Measurements from ENCODE around the gene FBXO30. TPM values are rescaled to one million over a fixed set of nuclear protein-coding genes. Genes with fewer than 3 reads are reported as not detected.
A peak's percentile ranks its signal among the peaks of the same experiment; 100 is the strongest.

The FBXO30 gene
- total and polyA plus RNA-seq, 9 of the 15 experiments (the other 6 are each of a cell fraction or from before 2014, with no cell fraction given) = 3.6 to 12.8 (median 7.1) TPM

GRCh38 chr6:145802141-145802540 is 12.5 kb downstream of the FBXO30 start:
- Histone ChIP-seq H3K9me3 (replicated peaks; ENCODE audit: control insufficient read depth, insufficient read depth, low read depth, low read length) (no peaks in the 10 kb centered on the region), H3K4me3 (no peak overlapping the region), H3K4me2 (ENCODE audit: insufficient read depth, low read length) (no peak overlapping the region), H3K27me3 (ENCODE audit: control insufficient read depth in 2 of 2, insufficient read depth in 2 of 2, low read length in 2 of 2) (no peaks in the 10 kb centered on the region), H3K9ac (ENCODE audit: insufficient read depth in 1 of 2, low read depth in 2 of 2, low read length in 2 of 2) (no peak overlapping the region), H4K20me1 (replicated peaks; ENCODE audit: control insufficient read depth, insufficient read depth, low read length) (peaks cover 12% of the 10 kb centered on the region), H2AFZ (ENCODE audit: low read depth, low read length) (no peak overlapping the region), H3K4me1 (replicated peaks in 1 of 2; ENCODE audit: control insufficient read depth in 2 of 2, insufficient read depth in 2 of 2, low read length in 2 of 2) (no peaks in the 10 kb centered on the region; a peak in 1 of 5 replicates), H3K36me3 (ENCODE audit: control insufficient read depth, insufficient read depth, low read length) (peaks cover 77% of the 10 kb centered on the region), H3K27ac (ENCODE audit: extremely low read depth, low read depth, low read length) (no peak overlapping the region), H3K79me2 (ENCODE audit: control insufficient read depth, insufficient read depth, low read length) (peaks cover 99% of the 10 kb centered on the region), H3K9me1 (ENCODE audit: control insufficient read depth, insufficient read depth, low read length) (peaks cover 3% of the 10 kb centered on the region)
- ATAC-seq (no peak), FAIRE-seq (no peak), DNase-seq (ENCODE audit: extremely low read depth in 1 of 4, low spot score in 3 of 4) (no peak)
- TF ChIP-seq ZNF23 (CRISPR knock-in tag; IDR thresholded peaks at IDR 0.05) (no peak), RBM25 (IDR thresholded peaks at IDR 0.05; ENCODE audit: low read depth, low read length, severe bottlenecking) (peak; percentile 71), BCOR (IDR thresholded peaks at IDR 0.05) (peak; percentile 84), ADNP (tag; IDR thresholded peaks at IDR 0.05) (peak; percentile 81), MAFG (tag; conservative IDR thresholded peaks at IDR 0.05) (no peak), HDAC2 (IDR thresholded peaks at IDR 0.05) (peak; percentile 35; the same call in 1 of the 2 replicates), HSF4 (CRISPR knock-in tag; IDR thresholded peaks at IDR 0.05; ENCODE audit: borderline replicate concordance) (no peak), LCOR (CRISPR knock-in tag; IDR thresholded peaks at IDR 0.05) (no peak), KDM1A (IDR thresholded peaks at IDR 0.05) (peak in 1 of 2 experiments; percentile 48; a peak in 1 of 4 replicates), MYNN (IDR thresholded peaks at IDR 0.05) (no peak), MYNN (CRISPR knock-in tag; IDR thresholded peaks at IDR 0.05) (no peak)
- TF ChIP-seq, protein P1, sequence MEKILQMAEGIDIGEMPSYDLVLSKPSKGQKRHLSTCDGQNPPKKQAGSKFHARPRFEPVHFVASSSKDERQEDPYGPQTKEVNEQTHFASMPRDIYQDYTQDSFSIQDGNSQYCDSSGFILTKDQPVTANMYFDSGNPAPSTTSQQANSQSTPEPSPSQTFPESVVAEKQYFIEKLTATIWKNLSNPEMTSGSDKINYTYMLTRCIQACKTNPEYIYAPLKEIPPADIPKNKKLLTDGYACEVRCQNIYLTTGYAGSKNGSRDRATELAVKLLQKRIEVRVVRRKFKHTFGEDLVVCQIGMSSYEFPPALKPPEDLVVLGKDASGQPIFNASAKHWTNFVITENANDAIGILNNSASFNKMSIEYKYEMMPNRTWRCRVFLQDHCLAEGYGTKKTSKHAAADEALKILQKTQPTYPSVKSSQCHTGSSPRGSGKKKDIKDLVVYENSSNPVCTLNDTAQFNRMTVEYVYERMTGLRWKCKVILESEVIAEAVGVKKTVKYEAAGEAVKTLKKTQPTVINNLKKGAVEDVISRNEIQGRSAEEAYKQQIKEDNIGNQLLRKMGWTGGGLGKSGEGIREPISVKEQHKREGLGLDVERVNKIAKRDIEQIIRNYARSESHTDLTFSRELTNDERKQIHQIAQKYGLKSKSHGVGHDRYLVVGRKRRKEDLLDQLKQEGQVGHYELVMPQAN (IDR thresholded peaks at IDR 0.05; ENCODE audit: borderline replicate concordance) = no peak
- ChIA-PET POLR2A (interaction anchor here (0.6 to 3.2 kb wide), 3 partner anchors 10 to 70 kb away, joined by 4 to 22 read pairs (median 12); no protein-coding TSS in a partner anchor), CTCF (ENCODE audit: low intra/inter-chr PET ratio) (no interaction called here)
- intact Hi-C loops (cut with micrococcal nuclease) (no loop called here), in situ Hi-C loops (cut with MboI) (no loop called here)
- BruUV-seq (replicated peaks) = no TSS peak
- 91% methylated on average over 5 of the region's 5 CpGs for WGBS (ENCODE audit: insufficient coverage, low coverage, missing lambda C conversion rate)

Measured in K562 (cell line).